ENCODE measurements around the gene RNF152. TPM values are rescaled to one million over a fixed set of nuclear protein-coding genes. Genes with fewer than 3 reads are reported as not detected.

The RNF152 gene
- total RNA-seq, 4 donors from 2014 or later, result 20.0 to 86.1 (median 33.0) TPM

DNA sequence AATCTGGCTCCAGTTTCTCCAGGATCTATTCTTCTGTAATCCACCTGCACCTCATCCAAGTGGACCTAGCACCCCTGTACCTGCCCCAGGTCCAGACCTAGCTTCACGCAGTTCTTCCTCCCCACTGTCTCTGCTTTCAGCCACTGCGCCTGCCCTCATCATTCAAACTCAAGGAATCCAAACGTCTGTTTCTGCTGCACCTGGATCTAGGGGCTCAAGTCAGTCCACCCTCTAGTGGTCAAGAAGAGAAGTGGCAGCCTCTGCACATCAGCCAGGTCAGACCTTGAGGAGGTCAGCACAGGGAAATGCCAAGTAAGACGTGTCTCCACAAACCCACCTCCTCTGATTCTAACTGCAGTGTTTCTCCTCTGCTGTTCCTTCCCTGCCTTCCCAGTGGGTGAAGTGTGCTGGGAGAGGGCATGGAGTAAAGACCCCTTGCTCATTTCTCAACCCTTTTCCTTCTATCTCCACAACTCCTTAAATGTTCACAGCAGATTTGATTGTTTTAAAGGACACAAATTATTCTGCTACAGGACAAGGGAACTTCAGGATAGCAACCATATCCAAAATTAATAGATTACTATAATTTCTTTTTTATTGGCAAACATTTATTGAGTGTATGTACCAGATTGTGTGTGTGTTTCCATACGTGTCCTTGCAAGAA is 8.6 kb upstream of the RNF152 start:
- H3K36me3 ChIP-seq, result no peaks in the 10 kb centered on the region
- H3K27me3 ChIP-seq, result no peaks in the 10 kb centered on the region
- TF ChIP-seq POLR2A (IDR thresholded peaks at IDR 0.05), result no peak
- TF ChIP-seq, protein P1, sequence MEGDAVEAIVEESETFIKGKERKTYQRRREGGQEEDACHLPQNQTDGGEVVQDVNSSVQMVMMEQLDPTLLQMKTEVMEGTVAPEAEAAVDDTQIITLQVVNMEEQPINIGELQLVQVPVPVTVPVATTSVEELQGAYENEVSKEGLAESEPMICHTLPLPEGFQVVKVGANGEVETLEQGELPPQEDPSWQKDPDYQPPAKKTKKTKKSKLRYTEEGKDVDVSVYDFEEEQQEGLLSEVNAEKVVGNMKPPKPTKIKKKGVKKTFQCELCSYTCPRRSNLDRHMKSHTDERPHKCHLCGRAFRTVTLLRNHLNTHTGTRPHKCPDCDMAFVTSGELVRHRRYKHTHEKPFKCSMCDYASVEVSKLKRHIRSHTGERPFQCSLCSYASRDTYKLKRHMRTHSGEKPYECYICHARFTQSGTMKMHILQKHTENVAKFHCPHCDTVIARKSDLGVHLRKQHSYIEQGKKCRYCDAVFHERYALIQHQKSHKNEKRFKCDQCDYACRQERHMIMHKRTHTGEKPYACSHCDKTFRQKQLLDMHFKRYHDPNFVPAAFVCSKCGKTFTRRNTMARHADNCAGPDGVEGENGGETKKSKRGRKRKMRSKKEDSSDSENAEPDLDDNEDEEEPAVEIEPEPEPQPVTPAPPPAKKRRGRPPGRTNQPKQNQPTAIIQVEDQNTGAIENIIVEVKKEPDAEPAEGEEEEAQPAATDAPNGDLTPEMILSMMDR (IDR thresholded peaks at IDR 0.05), result peak; percentile 75 to 90 (median 80)
- no peak overlapping the region for H3K4me3 ChIP-seq
- no peaks in the 10 kb centered on the region for H3K9me3 ChIP-seq
- intact Hi-C loops (cut with DNase I; ENCODE audit: low total_unique reads), result no loop called here
- H3K27ac ChIP-seq, result no peak overlapping the region
- peaks cover 0 to 1% of the 10 kb centered on the region in 2 donors for H3K4me1 ChIP-seq
- peak; percentile 34 to 54 for DNase-seq

- H3K27ac ChIP-seq, result no peak overlapping the region
- TF ChIP-seq POLR2A (IDR thresholded peaks at IDR 0.05), result no peak
- TF ChIP-seq, protein P1 (IDR thresholded peaks at IDR 0.05), result no peak
- H3K4me3 ChIP-seq, result no peak overlapping the region
- no peaks in the 10 kb centered on the region for H3K36me3 ChIP-seq
- peaks cover 0 to 5% of the 10 kb centered on the region in 2 donors for H3K4me1 ChIP-seq
- H3K9me3 ChIP-seq, result no peaks in the 10 kb centered on the region
- no peaks in the 10 kb centered on the region for H3K27me3 ChIP-seq
- DNase-seq, result no peak
- intact Hi-C loops (cut with DNase I; ENCODE audit: low total_unique reads), result no loop called here
These were observed 7.9 kb upstream of the RNF152 start for GRCh38 chr18:61900504-61901281.

DNA sequence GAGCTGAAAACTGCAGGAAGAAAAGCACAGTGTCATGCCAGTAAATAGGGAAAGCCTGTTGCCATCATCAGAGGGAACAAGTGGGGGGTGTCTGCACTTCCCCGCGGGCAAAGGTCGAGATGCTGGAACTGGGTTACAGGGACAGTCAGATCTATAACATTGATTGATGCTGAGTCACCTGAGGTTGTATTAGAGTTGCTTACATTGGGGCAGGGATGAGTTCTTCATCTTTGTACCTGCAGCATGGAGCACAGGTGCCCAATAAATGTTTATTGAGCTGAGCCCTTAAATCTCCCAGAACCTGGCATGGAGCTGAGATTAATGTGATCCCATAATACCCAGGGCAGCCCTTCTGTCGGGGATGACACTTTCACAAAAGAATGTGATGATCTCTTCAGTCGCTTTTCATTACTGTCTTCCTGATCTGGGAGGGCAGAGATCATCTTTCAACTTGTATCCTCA is 5.9 kb upstream of the RNF152 start:
- TF ChIP-seq POLR2A (IDR thresholded peaks at IDR 0.05), result no peak
- TF ChIP-seq, protein P1 (IDR thresholded peaks at IDR 0.05), result no peak
- H3K36me3 ChIP-seq, result no peaks in the 10 kb centered on the region
- no peak overlapping the region for H3K27ac ChIP-seq
- no peaks in the 10 kb centered on the region for H3K9me3 ChIP-seq
- no peak for DNase-seq
- H3K27me3 ChIP-seq, result no peaks in the 10 kb centered on the region
- H3K4me1 ChIP-seq, result peaks cover 0 to 5% of the 10 kb centered on the region in 2 donors
- intact Hi-C loops (cut with DNase I; ENCODE audit: low total_unique reads), result loop anchor here (10.0 kb wide), 2 partner anchors 136 to 264 kb away; no protein-coding TSS in a partner anchor
- no peak overlapping the region for H3K4me3 ChIP-seq

DNA sequence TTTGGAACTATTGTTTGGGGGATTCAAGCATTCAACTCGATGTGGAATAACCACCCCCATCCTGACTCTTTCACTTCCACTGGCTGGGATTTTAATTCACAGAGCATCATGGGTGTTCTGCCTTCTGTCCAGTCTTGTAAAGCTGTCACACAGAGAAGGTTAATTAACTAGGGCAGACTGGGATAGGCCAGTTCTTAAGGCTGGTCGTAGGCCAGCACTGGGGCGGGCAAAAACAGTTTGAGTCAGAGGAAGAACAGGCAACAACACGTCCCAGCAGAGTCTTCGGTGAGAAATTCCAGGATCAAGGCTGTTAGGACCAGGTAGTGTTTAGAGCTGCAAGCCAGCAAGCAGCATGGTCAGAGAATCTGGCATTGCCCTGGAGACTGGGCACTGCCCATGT is 4.0 kb upstream of the RNF152 start:
- Histone ChIP-seq H3K36me3 (no peaks in the 10 kb centered on the region), H3K9me3 (no peaks in the 10 kb centered on the region), H3K4me3 (no peak overlapping the region), H3K27ac (peak overlapping the region; percentile 86 to 96), H3K4me1 (peaks cover 3 to 5% of the 10 kb centered on the region in 2 donors), H3K27me3 (no peaks in the 10 kb centered on the region)
- TF ChIP-seq POLR2A (IDR thresholded peaks at IDR 0.05), result peak in 1 of 2 donors; percentile 32
- TF ChIP-seq, protein P1 (IDR thresholded peaks at IDR 0.05), result no peak
- peak; percentile 82 to 92 for DNase-seq
- intact Hi-C loops (cut with DNase I; ENCODE audit: low total_unique reads), result loop anchor here (10.0 kb wide), 2 partner anchors 138 to 262 kb away; no protein-coding TSS in a partner anchor

GRCh38 chr18:61896118-61896517 is 3.3 kb upstream of the RNF152 start:
- intact Hi-C loops (cut with DNase I; ENCODE audit: low total_unique reads), result loop anchor here (10.0 kb wide), 2 partner anchors 139 to 261 kb away; no protein-coding TSS in a partner anchor
- Histone ChIP-seq H3K27ac (peak overlapping the region; percentile 86 to 96), H3K4me3 (no peak overlapping the region), H3K36me3 (no peaks in the 10 kb centered on the region), H3K4me1 (peaks cover 3 to 5% of the 10 kb centered on the region in 2 donors), H3K9me3 (no peaks in the 10 kb centered on the region), H3K27me3 (no peaks in the 10 kb centered on the region)
- TF ChIP-seq, protein P1 (IDR thresholded peaks at IDR 0.05), result no peak
- TF ChIP-seq POLR2A (IDR thresholded peaks at IDR 0.05), result no peak
- no peak for DNase-seq
